Endothelial cell of umbilical vein (primary cell): ENCODE measurements around the gene OAF. TPM values are rescaled to one million over a fixed set of nuclear protein-coding genes. Genes with fewer than 3 reads are reported as not detected.

Experiments
- BruUV-seq: library from RNA; stranded (reverse); fragments of 400-500 nt; replicated peaks from 2 replicates; lab custom pipeline; 2021; lab: Mats Ljungman, UMichigan
- CTCF ChIA-PET: fragments of 300-600, 350-600 bp; sonication (Branson Sonifier 250); formaldehyde crosslinking; loops from one replicate; lab custom pipeline; 2021; ENCODE audit warnings: antibody characterized with exemption, inconsistent platforms; lab: Charles Lee
- POLR2A ChIA-PET: fragments of 300-600, 350-600 bp; sonication (Branson Sonifier 250); formaldehyde crosslinking; loops from one replicate; lab custom pipeline; 2021; ENCODE audit warnings: antibody characterized with exemption, inconsistent platforms; lab: Charles Lee
- DNase-seq: peaks from one replicate; pipeline ENCODE4 v3.0.0-alpha.2; 2011; ENCODE audit warnings: low read depth, low spot score
- FAIRE-seq: peaks from 2 replicates; lab custom pipeline; 2011; peaks lifted over from hg19 to GRCh38; lab: Jason Lieb, UNC
- H2AFZ ChIP-seq: 2 replicates; pipeline ENCODE4 v1.6.0; 2012; ENCODE audit warnings: low read depth, low read length, control low read depth, inconsistent platforms
- H3K27ac ChIP-seq: 2 replicates; pipeline ENCODE4 v1.5.1; 2011; ENCODE audit warnings: low read depth, mild to moderate bottlenecking, control low read depth, low read length, moderate library complexity; ENCODE audit not compliant: insufficient read depth
- H3K27me3 ChIP-seq, 2 experiments: 2 replicates each; pipeline versions ENCODE4 v1.6.0 to v1.6.1; 2011; ENCODE audit warnings: low read length in 2 of 2, mixed read lengths in 1 of 2; ENCODE audit not compliant: control insufficient read depth in 2 of 2, insufficient read depth in 2 of 2
- H3K36me3 ChIP-seq, 2 experiments: 2 replicates in 1 of 2; 3 replicates in 1 of 2; pipeline ENCODE4 v1.5.1; 2011; ENCODE audit warnings: low read length in 2 of 2, mild to moderate bottlenecking in 1 of 2, moderate library complexity in 1 of 2; ENCODE audit not compliant: control insufficient read depth in 2 of 2, insufficient read depth in 2 of 2; ENCODE audit errors: extremely low read depth in 1 of 2
- H3K4me1 ChIP-seq: 3 replicates; pipeline ENCODE4 v1.5.1; 2011; ENCODE audit warnings: mild to moderate bottlenecking, low read length; ENCODE audit not compliant: control insufficient read depth, insufficient read depth; ENCODE audit errors: extremely low read depth
- H3K4me2 ChIP-seq: 2 replicates; pipeline ENCODE4 v1.6.1; 2011; ENCODE audit warnings: low read length, control low read depth, mixed read lengths; ENCODE audit not compliant: insufficient read depth
- H3K4me3 ChIP-seq, 3 experiments: fragments of 200-600 bp in 1 of 3; sonication (generic), shearing (Covaris generic) in 1 of 3; replicated peaks in 1 of 3; 2 replicates each; pipeline ENCODE4 v1.5.1; 2011 to 2016; ENCODE audit warnings: control low read depth in 3 of 3, low read length in 3 of 3, mild to moderate bottlenecking in 2 of 3, inconsistent platforms in 1 of 3, low read depth in 1 of 3, moderate library complexity in 1 of 3; ENCODE audit not compliant: insufficient read depth in 1 of 3
- H3K79me2 ChIP-seq: 2 replicates; pipeline ENCODE4 v1.6.0; 2012; ENCODE audit warnings: low read length, inconsistent platforms; ENCODE audit not compliant: control insufficient read depth, insufficient read depth
- H3K9ac ChIP-seq: replicated peaks from 2 replicates; pipeline ENCODE3; 2011; ENCODE audit warnings: low read length, control low read depth; ENCODE audit not compliant: insufficient read depth; ENCODE audit errors: extremely low read depth
- H3K9me1 ChIP-seq: replicated peaks from 3 replicates; pipeline ENCODE4 v1.6.0; 2011; ENCODE audit warnings: mild to moderate bottlenecking, low read length; ENCODE audit not compliant: control insufficient read depth, insufficient read depth; ENCODE audit errors: extremely low read depth
- H3K9me3 ChIP-seq: replicated peaks from 2 replicates; pipeline ENCODE4 v1.5.1; 2012; ENCODE audit warnings: low read length, inconsistent platforms; ENCODE audit not compliant: control insufficient read depth, insufficient read depth
- H4K20me1 ChIP-seq: replicated peaks from 2 replicates; pipeline ENCODE3; 2011; ENCODE audit warnings: mild to moderate bottlenecking, low read length; ENCODE audit not compliant: control insufficient read depth, insufficient read depth; ENCODE audit errors: extremely low read depth
- CTCF ChIP-seq, 2 donors: IDR thresholded peaks; 1 replicate in 1 of 2; 2 replicates in 1 of 2; pipeline ENCODE4 v1.5.1; 2011; ENCODE audit warnings: low read length in 2 of 2, mild to moderate bottlenecking in 2 of 2, moderate library complexity in 2 of 2, control low read depth in 1 of 2, inconsistent platforms in 1 of 2, low read depth in 1 of 2; ENCODE audit not compliant: insufficient read depth in 1 of 2; ENCODE audit errors: extremely low read depth in 1 of 2
- EZH2 ChIP-seq: IDR thresholded peaks from 2 replicates; pipeline ENCODE4 v1.6.1; 2012; ENCODE audit warnings: borderline replicate concordance, low read depth, mild to moderate bottlenecking, moderate library complexity, low read length, inconsistent platforms; ENCODE audit not compliant: severe bottlenecking
- FOS ChIP-seq: IDR thresholded peaks from 2 replicates; pipeline ENCODE4 v1.6.1; 2011; ENCODE audit warnings: mild to moderate bottlenecking, low read length, moderate library complexity, borderline replicate concordance; ENCODE audit not compliant: insufficient read depth
- JUN ChIP-seq: IDR thresholded peaks from 2 replicates; pipeline ENCODE4 v1.6.1; 2011; ENCODE audit warnings: borderline replicate concordance, low read depth; ENCODE audit not compliant: insufficient read length, insufficient read depth
- MAX ChIP-seq: IDR thresholded peaks from 2 replicates; pipeline ENCODE4 v1.6.1; 2011; ENCODE audit not compliant: insufficient read depth, insufficient read length
- MYC ChIP-seq: IDR thresholded peaks from one replicate; pipeline ENCODE4 v1.6.1; 2011; ENCODE audit warnings: mild to moderate bottlenecking, low read depth, low read length
- POLR2A ChIP-seq: IDR thresholded peaks from 2 replicates; pipeline ENCODE4 v1.6.1; 2012; ENCODE audit warnings: low read depth, mild to moderate bottlenecking, control low read depth, low read length
- POLR2AphosphoS5 ChIP-seq: IDR thresholded peaks from 2 replicates; pipeline ENCODE4 v1.6.1; 2012; ENCODE audit warnings: low read depth, mild to moderate bottlenecking, control low read depth, low read length, moderate library complexity; ENCODE audit not compliant: insufficient read depth
- dilution Hi-C: fragments of 300-500 bp; cut with MboI; formaldehyde crosslinking; loops from one replicate; pipeline ENCODE4 v1.15.0; 2019; ENCODE audit warnings: low sequenced_read_pairs; ENCODE audit not compliant: extremely low pct_ligation_motif_present
- intact Hi-C: fragments of 100-400 bp; cut with micrococcal nuclease; formaldehyde crosslinking; loops from one replicate; pipeline ENCODE4 v1.10.0; 2022
- polyA plus RNA-seq, 4 experiments: library from polyadenylated mRNA; depleted of rRNA in 3 of 4; stranded (reverse) in 3 of 4; unstranded in 1 of 4; fragments of >200 nt; gene quantifications; 2 replicates each; pipeline versions ENCODE4 v1.2.1 to v1.2.3, GENCODE V29; 2011 to 2012; ENCODE audit warnings: missing spikeins in 1 of 4
- total RNA-seq: library from RNA; stranded (reverse); gene quantifications from 2 replicates; pipeline ENCODE4 v1.2.3, GENCODE V29; 2021

The OAF gene
- total and polyA plus RNA-seq, 2 donors (not counting 3 experiments of a cell fraction or from before 2014, with no cell fraction given), result 32.1 to 33.8 TPM

- no peaks in the 10 kb centered on the region for H3K79me2 ChIP-seq
- intact Hi-C loops (no loop called here), dilution Hi-C loops (no loop called here)
- H3K9me1 ChIP-seq, result no peaks in the 10 kb centered on the region
- H3K36me3 ChIP-seq, result no peaks in the 10 kb centered on the region
- no TSS peak for BruUV-seq
- TF ChIP-seq POLR2AphosphoS5, result no peak
- no peak for TF ChIP-seq POLR2A
- no peak for TF ChIP-seq FOS
- TF ChIP-seq EZH2, result no peak
- no peak for TF ChIP-seq JUN
- TF ChIP-seq MAX, result no peak
- TF ChIP-seq MYC, result no peak
- no peak for TF ChIP-seq CTCF (IDR thresholded peaks at IDR 0.05; ENCODE audit: extremely low read depth in 1 of 2, insufficient read depth in 1 of 2, low read depth in 1 of 2, low read length in 2 of 2)
- H3K27me3 ChIP-seq, result peaks cover 0 to 6% of the 10 kb centered on the region in 2 experiments
- POLR2A ChIA-PET, result no interaction called here
- CTCF ChIA-PET, result interaction anchor here (0.6 to 5.5 kb wide), 14 partner anchors 8 to 123 kb away, joined by 3 to 71 read pairs (median 7); no protein-coding TSS in a partner anchor
- no peak overlapping the region for H3K4me3 ChIP-seq
- no peaks in the 10 kb centered on the region for H4K20me1 ChIP-seq
- no peak overlapping the region for H2AFZ ChIP-seq
- no peak overlapping the region for H3K4me2 ChIP-seq
- DNase-seq, result no peak
- no peak overlapping the region for H3K9ac ChIP-seq
- no peaks in the 10 kb centered on the region for H3K9me3 ChIP-seq
- no peak overlapping the region for H3K27ac ChIP-seq
- no peaks in the 10 kb centered on the region for H3K4me1 ChIP-seq
- no peak for FAIRE-seq
Observed at GRCh38 chr11:120181376-120181975, 29.4 kb upstream of the OAF start.
